HL-60/S4 treated with retinoic acid at 250 ng/mL for 4 days and 3 days (cell line): Measurements from ENCODE around the gene PUS1.

Experiments used
- in situ Hi-C: fragments of 300-500 bp; cut with MboI; formaldehyde crosslinking; loops from 2 replicates; pipeline ENCODE4 v1.7.0; 2022; ENCODE audit warnings: low sequenced_read_pairs

Gene PUS1

DNA sequence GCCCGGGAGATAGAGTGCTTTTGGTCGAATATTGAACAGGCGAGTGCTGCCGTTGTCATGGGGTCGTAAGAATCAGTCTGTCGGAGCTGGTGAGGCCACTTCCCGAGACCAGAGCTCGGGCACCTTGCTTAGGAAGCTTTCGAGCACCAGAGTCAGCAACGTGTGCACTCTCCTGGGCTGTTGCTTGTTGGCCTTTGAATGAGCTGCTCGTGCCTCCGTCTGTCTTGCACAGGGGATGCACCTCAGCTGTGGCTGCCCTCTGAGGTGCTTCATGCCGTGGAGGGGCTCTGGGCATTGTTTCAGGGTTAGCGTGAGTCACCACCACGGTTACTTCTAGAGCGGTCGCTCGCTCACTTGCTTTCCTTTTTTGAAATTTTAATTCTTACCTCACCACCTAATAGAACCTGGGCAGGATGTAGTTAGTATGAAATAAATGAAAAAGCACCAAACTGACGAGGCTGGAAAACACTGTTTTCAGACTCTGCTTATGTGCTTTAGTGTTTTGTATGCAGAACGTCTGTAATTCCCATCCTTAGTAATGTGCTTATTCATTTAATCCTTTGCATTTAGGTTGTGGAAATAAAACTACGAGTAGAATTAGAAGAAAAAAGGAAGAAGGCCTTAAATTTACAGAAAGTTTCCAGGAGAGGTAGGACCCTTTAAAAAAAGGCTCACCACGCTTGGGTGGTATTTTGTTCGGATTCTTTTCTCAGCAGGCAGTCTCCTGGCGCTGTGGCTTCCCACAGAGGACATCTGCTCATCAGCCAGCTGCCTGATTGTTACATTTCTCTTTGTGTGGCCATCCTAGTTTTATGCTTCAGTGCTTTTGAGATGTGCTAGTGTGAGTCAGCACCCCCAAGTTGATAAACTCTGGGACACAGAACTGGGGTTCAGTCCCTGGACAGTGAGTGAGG, 61.2 kb downstream of the PUS1 start:
- in situ Hi-C loops: no loop called here

DNA sequence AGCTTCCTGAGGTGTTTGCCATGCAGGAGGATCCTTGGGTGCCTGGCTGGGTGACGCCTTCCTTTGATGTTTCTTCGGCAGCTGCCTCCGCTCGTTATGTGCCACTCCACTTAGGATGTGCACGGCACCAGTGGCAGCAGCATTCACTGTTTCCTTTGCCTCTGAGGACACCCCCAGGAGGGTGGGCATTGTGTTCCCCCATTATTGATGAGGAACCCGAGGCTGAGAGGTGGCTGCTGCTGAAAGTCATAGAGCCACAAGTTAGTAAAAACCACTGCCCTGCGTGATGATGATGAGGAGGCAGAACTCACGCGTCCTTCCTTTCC, 61.9 kb downstream of the PUS1 start:
- in situ Hi-C loops: no loop called here

GRCh38 chr12:131991816-131992430, 62.8 kb downstream of the PUS1 start:
- in situ Hi-C loops: no loop called here

DNA sequence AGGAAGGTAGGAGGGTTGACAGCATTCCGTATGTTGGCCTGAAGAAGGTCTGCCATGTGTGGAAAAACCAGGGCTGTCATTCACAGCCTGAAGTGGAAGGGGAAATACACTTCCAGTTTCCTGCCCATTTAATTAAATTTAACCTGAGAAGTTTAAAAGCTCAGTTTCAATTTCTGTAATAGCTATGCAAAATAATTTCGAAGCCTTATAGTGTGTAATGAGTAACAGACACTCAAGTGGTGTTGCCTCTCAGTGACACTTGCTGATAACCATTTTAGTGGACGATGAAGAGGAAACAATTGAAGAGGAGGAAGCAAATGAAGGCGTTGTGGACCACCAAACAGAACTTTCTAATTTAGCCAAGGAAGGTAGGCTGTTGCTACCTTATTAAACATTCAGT, 65.5 kb downstream of the PUS1 start:
- in situ Hi-C loops: no loop called here
